Motor neuron (in vitro differentiated cells): ENCODE measurements around the gene CYFIP1. TPM values are rescaled to one million over a fixed set of nuclear protein-coding genes. Genes with fewer than 3 reads are reported as not detected.

Experiments used
- ATAC-seq, 8 experiments: fragments of 200-7000 bp; cut with Tn5 transposase; replicated peaks in 6 of 8; 2 replicates each; pipeline ENCODE4 v1.8.0; 2021; ENCODE audit warnings: mild to moderate bottlenecking in 8 of 8, moderate library complexity in 8 of 8
- H3K27ac ChIP-seq, 2 donors: fragments of 250-450 bp; sonication (Bioruptor Pico); 2 replicates each; pipeline ENCODE4 v1.9.0; 2021; ENCODE audit warnings: antibody characterized with exemption in 2 of 2, mild to moderate bottlenecking in 2 of 2, moderate library complexity in 1 of 2
- H3K4me1 ChIP-seq, 2 donors: fragments of 250-450 bp; sonication (Bioruptor Pico); replicated peaks in 1 of 2; 2 replicates each; pipeline ENCODE4 v1.6.1; 2021; ENCODE audit warnings: antibody characterized with exemption in 2 of 2, mild to moderate bottlenecking in 2 of 2, moderate library complexity in 1 of 2
- H3K4me3 ChIP-seq, 5 donors: fragments of 250-450 bp; sonication (Bioruptor Pico); 2 replicates each; pipeline ENCODE4 v1.9.0; 2021; ENCODE audit warnings: antibody characterized with exemption in 5 of 5, mild to moderate bottlenecking in 5 of 5, moderate library complexity in 4 of 5
- WGBS, 10 experiments: fragments of 450-650 bp; shearing (Covaris generic); methylation state at CpG; one replicate each; pipeline ENCODE4 v1.0.0; 2022; 5-methylcytosine and 5-hydroxymethylcytosine counted together
- in situ Hi-C, 9 experiments: fragments of 400-800 bp; cut with MboI; loops; one replicate each; pipeline ENCODE4 v1.15.0; 2021; ENCODE audit warnings: low sequenced_read_pairs in 9 of 9, low pct_unique_long_range_greater_than_20kb in 2 of 9; ENCODE audit not compliant: unreplicated experiment in 9 of 9
- total RNA-seq, 8 experiments: library from RNA; unstranded; fragments of 300-600 nt; gene quantifications; 2 replicates each; pipeline versions ENCODE4 v1.2.3 to v1.2.4, GENCODE V29; 2022

CYFIP1 gene
- total RNA-seq, 8 experiments from 2014 or later = 13.2 to 76.1 (median 31.8) TPM

DNA sequence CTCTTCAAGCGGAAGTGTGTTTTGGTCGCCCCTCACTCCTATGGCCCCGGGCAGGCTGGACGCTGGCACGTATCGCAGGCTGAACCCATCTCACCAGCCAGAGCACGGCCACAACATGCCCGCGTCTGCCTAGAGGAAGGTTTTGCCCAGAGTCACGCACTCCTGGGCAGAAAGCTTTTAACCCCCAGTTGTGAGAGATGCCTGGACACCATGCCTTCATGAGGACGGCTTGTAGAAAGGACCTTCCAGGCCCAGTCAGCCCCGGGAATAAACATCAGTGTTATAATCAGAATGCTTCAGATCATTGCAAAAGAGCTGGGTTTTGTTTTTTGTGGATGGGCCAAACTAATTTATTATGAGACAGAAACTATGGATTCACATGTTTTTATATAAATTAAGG is 16.5 kb downstream of the CYFIP1 start:
- no peak overlapping the region for H3K27ac ChIP-seq
- H3K4me3 ChIP-seq = no peak overlapping the region
- 33 to 98% (median 76%) methylated on average over 3 to 11 of the region's 12 CpGs; no CpG with 5 or more reads in 5 of the 10 experiments for WGBS, 10 experiments
- peaks cover 1 to 9% of the 10 kb centered on the region in 2 donors for H3K4me1 ChIP-seq
- in situ Hi-C loops = no loop called here
- ATAC-seq = no peak

DNA sequence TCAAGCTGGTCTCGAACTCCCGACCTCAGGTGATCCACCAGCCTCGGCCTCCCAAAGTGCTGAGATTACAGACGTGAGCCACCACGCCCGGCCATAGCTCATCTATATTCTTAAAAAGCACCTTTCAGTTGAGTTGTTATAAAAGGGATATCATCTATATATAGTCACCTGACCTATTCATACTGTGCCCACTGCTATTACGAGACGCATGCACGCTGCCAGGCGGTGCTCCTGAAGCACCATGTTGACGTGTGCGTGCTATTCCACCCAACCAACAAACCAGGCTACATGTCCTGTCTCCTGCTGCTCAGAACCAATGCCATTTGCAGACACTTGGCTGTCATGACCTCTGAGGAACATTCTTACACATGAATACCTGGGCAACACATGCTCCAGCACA is 17.6 kb downstream of the CYFIP1 start:
- peaks cover 0 to 9% of the 10 kb centered on the region in 2 donors for H3K4me1 ChIP-seq
- ATAC-seq = no peak
- 82 to 100% (median 99%) methylated on average over 1 to 10 of the region's 12 CpGs; no CpG with 5 or more reads in 5 of the 10 experiments for WGBS, 10 experiments
- H3K4me3 ChIP-seq = no peak overlapping the region
- no peak overlapping the region for H3K27ac ChIP-seq
- in situ Hi-C loops = no loop called here

DNA sequence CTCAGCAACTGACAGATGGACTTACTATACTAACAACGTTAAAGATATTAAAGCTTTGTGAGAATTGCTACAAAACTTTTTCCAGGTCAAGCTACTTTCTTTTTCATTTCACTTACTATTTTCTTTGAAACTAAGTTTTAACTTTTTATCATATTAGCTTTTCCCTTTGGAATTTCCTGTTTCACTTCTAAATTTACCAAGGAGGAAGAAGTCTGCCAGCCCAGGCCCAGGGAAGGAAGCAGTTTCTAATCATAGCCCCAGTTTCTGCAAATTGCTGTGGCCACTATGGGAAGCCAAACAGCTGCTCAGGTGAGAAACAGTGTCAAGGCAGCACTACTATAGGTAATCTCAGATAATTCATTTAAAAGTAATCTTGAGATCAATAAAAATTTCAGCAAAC is 18.4 kb downstream of the CYFIP1 start:
- no peak for ATAC-seq
- H3K4me3 ChIP-seq = no peak overlapping the region
- WGBS, 10 experiments = 0 to 100% (median 56%) methylated on average over 1 of the region's 1 CpG; no CpG with 5 or more reads in 1 of the 10 experiments
- no peak overlapping the region for H3K27ac ChIP-seq
- H3K4me1 ChIP-seq = peaks cover 0 to 11% of the 10 kb centered on the region in 2 donors
- in situ Hi-C loops = no loop called here

DNA sequence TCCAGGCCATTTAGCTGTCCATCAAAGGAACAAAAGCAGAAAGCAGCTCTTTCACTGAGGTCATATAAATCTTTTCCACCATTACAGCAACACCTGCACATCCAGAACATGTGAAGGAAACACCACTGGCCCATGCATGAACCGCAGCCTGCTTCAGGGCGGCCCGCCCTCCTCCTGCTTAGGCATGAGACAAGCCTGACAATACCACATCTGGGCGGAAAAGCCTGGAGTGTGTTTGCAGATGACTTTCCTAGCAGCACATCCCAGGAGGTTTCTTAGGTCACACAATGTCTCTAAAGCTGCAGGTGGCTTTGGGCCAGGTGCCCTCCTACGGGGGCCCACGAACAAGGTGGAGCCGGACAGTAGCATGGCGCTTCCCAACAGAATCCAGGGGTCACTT is 19.6 kb downstream of the CYFIP1 start:
- WGBS, 10 experiments = 20 to 98% (median 80%) methylated on average over 1 to 7 of the region's 8 CpGs; no CpG with 5 or more reads in 3 of the 10 experiments
- Histone ChIP-seq H3K27ac (no peak overlapping the region), H3K4me1 (peaks cover 2 to 21% of the 10 kb centered on the region in 2 donors), H3K4me3 (no peak overlapping the region)
- ATAC-seq = peak in 1 of 8 experiments; percentile 27
- in situ Hi-C loops = no loop called here

DNA sequence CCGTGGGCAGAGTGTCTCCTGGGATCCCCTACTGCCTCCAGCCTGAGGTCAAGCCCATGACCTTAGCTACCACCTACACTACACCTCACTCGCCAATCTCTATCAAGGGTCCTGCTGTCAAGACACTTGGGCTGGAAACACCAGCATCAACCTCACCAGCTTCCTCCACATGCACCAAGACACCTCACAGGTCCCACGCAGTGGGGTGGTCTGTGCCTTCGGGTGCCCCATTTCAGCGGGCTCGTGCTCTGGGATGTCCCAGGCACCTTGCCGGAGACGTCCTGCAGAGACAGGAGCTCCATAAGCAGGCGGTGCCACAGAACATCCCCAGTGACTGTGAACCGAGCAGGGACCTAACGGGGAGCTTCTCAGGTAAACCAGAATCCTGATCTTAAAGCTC is 20.0 kb downstream of the CYFIP1 start:
- 60 to 100% (median 93%) methylated on average over 1 to 8 of the region's 11 CpGs; no CpG with 5 or more reads in 5 of the 10 experiments for WGBS, 10 experiments
- no peak overlapping the region for H3K4me3 ChIP-seq
- in situ Hi-C loops = no loop called here
- H3K27ac ChIP-seq = no peak overlapping the region
- H3K4me1 ChIP-seq = peaks cover 2 to 21% of the 10 kb centered on the region in 2 donors
- no peak for ATAC-seq

DNA sequence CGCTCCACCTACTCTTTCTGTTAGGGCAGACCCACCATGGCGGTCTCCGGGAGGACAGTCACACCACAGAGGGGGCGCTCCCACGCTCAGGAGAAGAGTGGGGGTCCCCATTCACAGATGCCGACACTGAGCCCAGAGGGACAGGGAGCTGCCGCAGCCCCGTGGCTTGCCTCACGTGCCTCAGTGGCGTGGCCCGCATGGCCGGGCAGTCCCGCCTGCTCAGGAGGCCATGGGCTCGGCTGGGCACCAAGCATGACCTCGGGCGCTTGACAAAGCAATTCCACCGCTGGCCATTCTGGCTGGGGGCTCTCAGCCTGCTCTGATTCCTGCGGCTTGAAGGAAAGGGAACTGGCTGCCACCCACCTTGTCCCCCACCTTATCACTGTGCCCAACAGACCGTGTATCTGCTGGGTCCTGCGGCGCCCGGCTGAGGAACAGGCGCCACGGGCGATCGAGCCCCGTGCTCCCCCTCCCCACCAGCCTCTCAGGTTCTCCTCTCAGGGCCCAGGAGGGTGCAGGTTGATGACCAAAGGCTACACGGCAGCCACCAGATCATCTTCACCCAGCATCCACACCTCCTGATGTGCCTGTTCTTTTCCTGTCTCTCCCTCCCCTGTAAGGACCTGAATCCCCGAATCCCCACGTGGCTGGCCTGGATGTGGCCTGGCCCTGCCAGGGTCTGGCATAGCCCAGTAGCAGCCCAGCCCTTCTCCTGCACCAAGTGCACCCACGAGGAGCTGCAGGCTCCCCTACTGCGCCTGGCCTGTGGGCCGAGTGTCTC is 20.7 kb downstream of the CYFIP1 start:
- in situ Hi-C loops = no loop called here
- ATAC-seq = no peak
- Histone ChIP-seq H3K27ac (no peak overlapping the region), H3K4me1 (peaks cover 2 to 20% of the 10 kb centered on the region in 2 donors), H3K4me3 (no peak overlapping the region)
- WGBS, 10 experiments = 40 to 100% (median 80%) methylated on average over 1 to 4 of the region's 33 CpGs; no CpG with 5 or more reads in 3 of the 10 experiments

DNA sequence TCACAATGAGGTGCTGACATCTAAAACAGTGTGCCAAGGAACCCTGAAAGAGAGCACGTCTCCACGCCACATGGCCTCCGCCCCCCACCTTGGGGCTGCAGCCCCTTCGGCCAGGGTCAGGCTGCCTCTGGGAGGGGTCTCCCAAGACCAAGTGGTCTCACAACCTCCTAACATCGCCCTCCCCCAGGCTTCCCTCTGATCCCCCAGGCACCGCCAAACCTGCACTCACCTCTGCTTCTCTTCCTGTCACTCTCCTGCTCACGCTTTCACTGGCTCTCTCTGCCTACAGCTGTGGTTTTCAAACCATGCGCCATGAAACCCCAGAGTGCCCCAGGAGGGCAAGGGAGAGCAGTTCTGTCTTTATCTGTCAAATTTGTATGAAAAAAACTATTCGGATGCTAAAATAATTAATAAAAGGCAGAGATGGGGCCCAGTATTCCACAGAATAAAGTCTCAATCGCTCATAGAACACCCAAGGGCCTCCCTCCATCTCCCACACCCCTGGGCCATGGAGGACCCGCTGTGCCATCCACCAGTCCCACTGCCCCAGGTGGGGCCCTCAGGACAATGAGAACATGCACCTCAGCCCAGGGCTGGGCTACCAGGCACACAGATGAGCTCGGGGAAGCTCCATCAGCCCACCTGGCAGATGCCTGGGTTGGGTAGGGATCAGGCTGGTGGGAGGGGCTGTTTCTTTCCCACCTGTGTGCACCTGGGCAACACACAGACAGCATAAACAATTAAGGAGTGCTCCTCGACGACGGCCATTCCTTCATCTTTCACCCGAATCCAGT is 21.5 kb downstream of the CYFIP1 start:
- Histone ChIP-seq H3K4me3 (no peak overlapping the region), H3K4me1 (peaks cover 2 to 14% of the 10 kb centered on the region in 2 donors), H3K27ac (no peak overlapping the region)
- in situ Hi-C loops = no loop called here
- 73 to 100% (median 93%) methylated on average over 1 to 5 of the region's 16 CpGs; no CpG with 5 or more reads in 3 of the 10 experiments for WGBS, 10 experiments
- no peak for ATAC-seq

DNA sequence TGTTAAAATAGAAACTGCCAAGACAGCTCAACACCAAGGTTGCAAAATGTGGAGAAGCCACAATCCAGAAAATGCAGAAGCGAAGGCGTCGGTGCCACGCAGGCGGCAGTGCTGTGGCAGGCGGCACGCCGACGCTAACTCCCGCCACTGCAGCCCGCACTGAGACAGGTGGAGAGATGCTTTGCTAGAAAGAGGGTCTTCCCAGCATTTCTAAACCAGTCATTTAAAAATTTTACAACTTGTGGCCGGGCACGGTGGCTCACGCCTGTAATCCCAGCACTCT is 23.2 kb downstream of the CYFIP1 start:
- WGBS, 10 experiments = 96 to 100% (median 98%) methylated on average over 3 to 12 of the region's 14 CpGs; no CpG with 5 or more reads in 6 of the 10 experiments
- peaks cover 6 to 22% of the 10 kb centered on the region in 2 donors for H3K4me1 ChIP-seq
- in situ Hi-C loops = no loop called here
- H3K4me3 ChIP-seq = no peak overlapping the region
- no peak for ATAC-seq
- no peak overlapping the region for H3K27ac ChIP-seq

DNA sequence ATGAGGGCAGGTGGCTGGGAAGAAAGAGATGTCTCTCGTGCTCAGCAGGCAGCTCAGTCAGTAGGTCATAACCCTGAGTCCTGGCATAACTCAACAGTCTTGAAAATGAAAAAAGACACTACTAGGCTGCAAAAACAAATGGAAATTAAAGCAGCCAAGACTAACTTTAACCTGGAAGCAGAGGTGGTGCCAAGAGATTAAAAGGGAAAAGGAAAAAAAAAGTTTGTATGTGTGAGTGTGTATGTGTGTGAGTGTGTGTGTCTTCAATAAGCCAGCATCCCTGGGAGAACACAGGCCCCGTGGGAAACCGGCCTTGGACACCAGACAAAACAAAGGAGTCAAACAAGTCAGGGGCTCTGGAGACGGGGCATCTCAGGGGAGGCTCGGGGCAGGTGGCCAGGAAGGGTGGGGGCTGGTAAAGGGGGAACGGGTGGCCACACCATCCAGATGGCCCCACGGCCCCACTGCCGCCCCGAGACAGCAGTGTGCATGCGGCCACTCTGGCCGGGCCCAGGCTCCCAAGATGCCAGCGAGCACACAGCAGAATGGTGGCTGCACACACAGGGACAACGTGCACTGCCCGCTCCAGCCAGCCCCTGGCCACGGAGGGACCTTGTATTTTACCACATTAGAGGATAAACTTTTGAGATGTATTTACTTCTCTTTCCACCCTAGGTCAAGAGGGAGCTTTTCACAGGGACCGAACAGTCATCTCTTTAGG is 23.8 kb downstream of the CYFIP1 start:
- peak in 5 of 8 experiments; percentile 51 to 80 (median 62) for ATAC-seq
- WGBS, 10 experiments = 0 to 100% (median 58%) methylated on average over 1 to 2 of the region's 16 CpGs; no CpG with 5 or more reads in 4 of the 10 experiments
- in situ Hi-C loops = no loop called here
- Histone ChIP-seq H3K4me3 (no peak overlapping the region), H3K4me1 (peaks cover 6 to 22% of the 10 kb centered on the region in 2 donors), H3K27ac (peak overlapping the region in 1 of 2 donors; percentile 6)

DNA sequence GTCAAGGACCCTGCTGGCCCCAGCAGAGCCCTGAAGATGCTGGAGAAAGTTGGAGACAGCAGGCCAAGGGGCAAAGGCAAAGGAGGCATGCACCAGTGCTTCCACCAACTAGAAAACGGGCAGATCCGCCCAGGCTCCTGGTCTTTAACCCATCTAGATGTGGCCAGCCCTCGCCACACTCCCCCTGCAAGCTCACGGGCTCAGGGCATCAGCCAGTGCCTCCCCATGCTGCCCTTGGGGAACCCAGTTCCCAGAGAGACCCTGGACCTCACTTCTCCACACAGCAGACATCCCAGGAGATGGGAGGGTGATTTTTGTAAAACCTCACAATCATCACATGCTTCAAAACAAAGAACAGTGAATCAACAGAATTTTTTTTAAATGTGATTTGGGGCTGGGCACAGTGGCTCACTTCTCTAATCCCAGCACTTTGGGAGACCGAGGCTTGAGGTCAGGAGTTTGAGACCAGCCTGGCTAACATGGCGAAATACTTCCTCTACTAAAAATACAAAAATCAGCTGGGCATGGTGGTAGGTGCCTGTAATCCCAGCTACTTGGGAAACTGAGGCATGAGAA is 24.5 kb downstream of the CYFIP1 start:
- 75 to 100% (median 92%) methylated on average over 1 to 2 of the region's 6 CpGs; no CpG with 5 or more reads in 6 of the 10 experiments for WGBS, 10 experiments
- no peak overlapping the region for H3K4me3 ChIP-seq
- in situ Hi-C loops = no loop called here
- peak overlapping the region in 1 of 2 donors; percentile 6 for H3K27ac ChIP-seq
- no peak for ATAC-seq
- peaks cover 6 to 22% of the 10 kb centered on the region in 2 donors for H3K4me1 ChIP-seq

DNA sequence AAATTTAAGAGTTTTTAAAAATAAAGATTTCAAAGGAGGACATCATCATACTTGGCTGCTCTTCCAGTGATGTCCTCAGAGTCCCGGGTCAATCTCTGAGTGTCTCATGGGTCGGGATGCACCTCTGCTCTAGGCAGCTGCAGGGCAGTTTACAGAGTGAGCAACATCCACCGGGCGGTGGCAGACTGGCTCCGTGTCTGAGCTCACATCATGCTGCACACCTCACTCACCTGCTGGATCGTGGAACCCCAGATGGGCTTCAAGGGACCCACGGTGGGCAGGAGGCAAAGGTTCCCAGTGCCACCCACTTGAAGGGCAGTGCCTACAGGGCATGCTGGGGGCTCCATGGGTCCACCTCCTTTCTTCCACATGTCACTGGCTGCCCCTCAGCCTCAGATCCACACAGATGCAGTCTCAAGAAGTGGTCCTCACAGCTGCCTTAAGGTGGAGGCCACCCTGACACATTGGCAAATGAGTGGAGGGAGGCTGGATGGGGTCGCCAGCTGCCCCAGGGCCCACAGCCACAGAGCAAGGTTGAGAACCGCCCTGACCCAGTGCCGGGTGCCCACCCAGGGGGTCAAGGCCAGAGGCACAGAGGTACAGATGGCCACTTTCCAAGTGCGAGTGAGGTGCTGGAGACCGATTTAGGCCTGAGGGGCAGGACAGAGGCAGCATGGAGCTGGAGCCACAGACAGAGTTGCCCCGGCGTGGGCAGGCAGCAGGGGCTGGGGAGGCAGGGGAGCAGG is 25.2 kb downstream of the CYFIP1 start:
- H3K4me3 ChIP-seq = no peak overlapping the region
- no peak for ATAC-seq
- WGBS, 10 experiments = 80 to 100% (median 96%) methylated on average over 1 to 7 of the region's 14 CpGs; no CpG with 5 or more reads in 5 of the 10 experiments
- peaks cover 6 to 22% of the 10 kb centered on the region in 2 donors for H3K4me1 ChIP-seq
- no peak overlapping the region for H3K27ac ChIP-seq
- in situ Hi-C loops = no loop called here

DNA sequence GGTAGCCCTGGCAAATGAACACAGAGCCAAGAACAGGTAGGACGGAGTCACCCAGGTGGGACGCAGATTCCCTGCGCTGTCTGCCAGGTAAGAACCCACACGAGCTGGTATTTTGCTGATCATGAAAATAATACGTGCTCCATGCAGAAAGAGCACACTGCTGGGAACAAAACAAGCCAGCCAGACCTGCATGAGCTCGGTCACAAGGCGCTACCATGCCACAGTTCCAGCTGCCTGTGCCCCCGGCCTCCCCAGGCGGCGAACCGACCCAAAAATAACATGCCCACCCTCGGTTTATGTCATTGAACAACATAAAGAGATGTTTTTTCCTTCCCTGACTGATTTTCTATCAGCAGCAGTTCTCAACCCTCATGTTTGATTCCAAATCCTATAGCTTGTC is 25.8 kb downstream of the CYFIP1 start:
- in situ Hi-C loops = no loop called here
- ATAC-seq = no peak
- peaks cover 6 to 26% of the 10 kb centered on the region in 2 donors for H3K4me1 ChIP-seq
- no peak overlapping the region for H3K4me3 ChIP-seq
- WGBS, 10 experiments = 76 to 100% (median 91%) methylated on average over 1 to 7 of the region's 12 CpGs; no CpG with 5 or more reads in 5 of the 10 experiments
- H3K27ac ChIP-seq = no peak overlapping the region
